NK-92 (cell line): ENCODE data around the gene SLC5A4.

ENCODE experiments used
- DNase-seq: peaks from one replicate; lab custom pipeline; 2025; ENCODE audit not compliant: unreplicated experiment; lab: John Stamatoyannopoulos, UW

SLC5A4 gene

DNA sequence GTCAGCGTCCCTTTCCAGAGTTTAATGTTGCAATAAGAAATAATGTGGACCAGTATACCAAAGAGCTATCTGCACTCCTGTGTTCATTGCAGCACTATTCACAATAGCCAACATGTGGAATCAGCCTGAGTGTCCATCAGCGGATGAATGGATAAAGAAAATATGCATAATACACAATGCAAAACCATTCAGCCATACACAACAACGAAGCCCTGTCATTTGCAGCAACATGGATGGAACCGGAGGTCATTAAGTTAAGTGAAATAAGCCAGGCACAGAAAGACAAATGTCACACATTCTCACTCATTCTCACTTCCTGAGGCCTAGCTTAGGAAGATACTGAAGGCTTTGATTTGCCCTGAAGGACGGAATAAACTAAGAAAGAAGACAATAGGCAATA lies 22.1 kb downstream of the SLC5A4 start:
- no peak for DNase-seq

DNA sequence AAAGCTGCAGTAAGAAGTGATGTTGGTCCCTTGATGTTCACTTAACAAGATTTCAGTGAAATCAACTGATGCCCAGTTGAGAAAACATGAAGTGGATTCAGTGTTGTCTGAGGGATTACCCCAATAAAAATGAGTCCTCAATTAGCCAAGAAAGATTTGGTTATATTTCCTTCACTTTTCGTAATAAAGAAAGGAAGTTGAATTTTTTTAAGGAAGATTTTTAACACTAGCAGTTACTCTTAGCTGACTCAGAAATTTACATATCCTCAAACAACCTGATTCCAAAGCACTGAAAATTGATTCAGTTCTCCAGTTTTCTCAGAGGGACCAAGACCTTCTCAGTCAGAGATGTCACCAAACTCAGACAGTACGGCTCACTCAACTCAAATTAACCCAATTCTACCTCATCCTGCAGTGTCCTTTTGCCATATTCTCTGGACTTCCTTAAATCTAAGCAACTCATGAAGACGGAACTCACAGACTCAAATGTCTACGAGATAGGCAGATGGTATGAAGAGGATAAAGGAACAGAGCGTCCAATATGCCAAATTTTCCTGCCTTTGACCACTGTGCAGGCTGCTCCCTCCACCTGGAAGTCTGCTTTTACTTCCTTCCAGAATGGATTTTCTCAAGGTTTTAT lies 22.8 kb downstream of the SLC5A4 start:
- no peak for DNase-seq

DNA sequence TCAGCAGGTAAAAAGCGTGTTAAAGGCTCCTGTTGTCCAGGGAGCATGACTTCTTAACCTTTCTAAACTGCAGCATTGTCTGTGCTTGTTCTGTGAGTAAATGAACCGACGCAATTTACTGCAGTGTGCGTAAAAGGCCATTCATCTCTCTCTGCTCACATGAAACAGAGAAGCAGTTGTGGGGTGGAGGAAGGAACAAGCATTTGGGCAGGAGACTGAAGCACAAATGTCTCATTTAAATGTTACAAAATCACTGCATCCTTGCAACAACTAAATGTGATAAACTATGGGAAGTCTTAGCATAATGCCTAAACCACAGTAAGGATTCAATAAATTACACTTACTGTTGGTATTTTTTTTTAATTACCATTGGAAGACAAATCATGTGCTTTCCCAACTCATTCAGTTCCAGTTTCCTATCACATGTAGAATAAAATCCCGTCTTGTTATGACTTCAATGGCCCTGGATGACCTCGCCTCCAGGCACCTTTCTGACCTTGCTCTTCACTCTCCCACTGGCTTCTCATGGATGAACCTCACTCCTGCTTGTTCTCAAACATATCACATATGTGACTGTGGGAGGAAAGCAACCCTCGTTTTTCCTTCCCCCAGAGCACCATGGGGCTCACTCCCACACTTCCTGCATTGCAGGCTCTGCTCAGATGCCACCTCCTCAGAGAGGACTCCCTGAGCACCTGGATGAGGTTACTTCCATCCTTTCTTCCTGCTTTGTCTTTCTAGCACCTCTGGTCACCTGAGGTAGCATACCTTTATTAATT lies 28.6 kb downstream of the SLC5A4 start:
- no peak for DNase-seq

DNA sequence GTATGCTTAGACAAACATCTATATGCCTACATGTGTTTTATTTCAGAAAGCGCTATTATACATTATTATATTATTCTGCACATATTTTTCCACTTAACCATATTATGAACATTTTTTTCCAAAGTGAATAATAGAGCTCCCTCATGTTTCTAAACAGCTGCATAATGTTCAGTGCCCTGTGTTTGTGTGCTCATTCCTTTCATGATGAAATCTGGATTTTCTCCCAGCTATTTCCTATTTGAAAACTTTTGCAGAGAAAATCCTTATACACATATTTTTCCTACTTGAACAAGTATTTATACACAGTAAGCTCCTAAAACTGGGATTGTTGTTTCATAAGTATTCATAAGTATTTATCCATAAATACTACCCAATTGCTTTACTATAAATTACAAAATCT lies 32.2 kb downstream of the SLC5A4 start:
- DNase-seq = no peak

DNA sequence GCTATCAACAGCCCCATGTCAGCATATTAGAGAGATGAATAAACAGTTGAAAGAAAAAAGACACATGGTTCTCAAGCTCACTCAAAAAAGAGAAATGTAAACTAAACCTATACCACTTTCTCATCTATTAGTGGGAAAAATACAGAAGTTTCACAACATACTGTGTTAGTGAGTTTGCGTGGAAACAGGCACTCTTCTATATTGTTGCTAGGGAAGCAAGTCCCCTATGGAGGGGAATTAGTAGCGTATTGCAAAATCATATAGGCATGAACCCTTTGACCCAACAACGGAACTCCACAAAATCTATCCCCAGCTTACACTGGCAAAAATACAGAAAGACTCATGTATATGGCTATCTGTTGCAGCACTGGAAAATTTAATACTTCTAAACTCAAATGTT lies 36.1 kb downstream of the SLC5A4 start:
- DNase-seq = no peak

DNA sequence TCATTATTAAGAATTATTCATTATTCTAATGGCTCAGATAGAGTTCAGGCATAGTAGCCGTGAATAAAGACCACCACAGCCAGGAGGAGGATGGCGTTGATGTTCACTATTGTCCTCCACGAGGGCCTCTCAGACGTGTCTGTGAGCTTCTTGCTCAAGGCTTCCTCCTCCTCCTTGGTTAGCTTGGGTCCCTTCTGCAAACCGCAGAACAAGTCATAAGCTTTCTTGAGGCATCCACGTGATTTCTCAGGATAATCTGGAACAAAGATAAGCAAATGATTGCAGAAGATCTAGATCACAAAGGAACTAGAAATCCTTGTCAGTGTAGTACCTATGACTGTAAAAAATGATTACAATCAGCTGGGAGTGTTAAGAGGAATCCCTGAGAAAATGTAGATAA lies 36.7 kb downstream of the SLC5A4 start:
- DNase-seq = no peak

DNA sequence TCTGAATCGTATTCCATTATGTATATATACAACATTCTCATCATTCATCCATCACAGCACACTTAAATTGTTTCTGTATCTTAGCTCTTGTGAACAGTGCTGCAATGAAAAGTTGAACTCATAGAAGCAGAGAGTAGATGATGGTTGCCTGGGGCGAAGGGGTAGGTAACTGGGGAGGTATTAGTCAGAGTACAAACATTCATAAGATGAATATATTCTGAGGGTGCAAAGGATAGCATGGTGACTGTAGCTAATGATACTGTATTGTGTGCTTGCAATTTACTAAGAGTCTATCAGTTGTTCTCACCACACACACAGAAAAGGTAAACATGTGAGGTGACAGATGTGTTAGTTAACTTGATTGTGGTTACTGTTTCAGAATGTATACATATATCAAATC lies 37.7 kb downstream of the SLC5A4 start:
- DNase-seq = no peak

DNA sequence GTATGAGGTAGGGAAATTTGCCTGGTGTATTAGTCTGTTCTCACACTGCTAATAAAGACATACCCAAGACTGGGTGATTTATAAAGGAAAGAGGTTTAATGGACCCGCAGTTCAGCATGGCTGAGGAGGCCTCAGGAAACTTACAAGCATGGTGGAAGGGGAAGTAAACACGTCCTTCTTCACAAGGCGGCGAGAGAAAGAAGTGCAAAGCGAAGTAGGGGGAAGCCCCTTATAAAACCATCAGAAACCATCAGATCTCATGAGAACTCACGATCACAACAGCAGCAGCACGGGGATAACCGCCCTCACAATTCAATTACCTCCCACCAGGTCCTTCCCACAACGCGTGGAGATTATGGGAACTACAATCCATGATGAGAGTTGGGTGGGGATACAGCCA lies 38.2 kb downstream of the SLC5A4 start:
- DNase-seq = no peak

DNA sequence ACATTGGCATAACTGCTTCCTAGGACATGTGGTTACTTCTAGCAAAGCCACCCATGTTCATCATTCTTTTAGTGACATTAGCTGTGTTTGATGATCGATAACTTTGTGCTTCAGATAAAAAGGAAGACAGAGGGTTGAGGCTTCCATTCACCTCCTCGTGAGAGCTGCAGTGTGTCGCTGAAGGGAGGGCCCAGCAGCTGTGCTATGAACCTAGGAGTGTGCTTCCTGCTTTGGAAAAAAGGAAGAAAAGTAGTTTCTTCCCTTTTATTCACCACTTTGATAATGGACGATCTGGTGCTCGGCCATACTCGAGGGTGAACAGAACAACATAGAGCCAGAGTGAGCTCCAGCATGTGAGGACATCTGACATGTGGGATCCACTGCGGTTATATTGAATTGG lies 44.1 kb downstream of the SLC5A4 start:
- DNase-seq = no peak

DNA sequence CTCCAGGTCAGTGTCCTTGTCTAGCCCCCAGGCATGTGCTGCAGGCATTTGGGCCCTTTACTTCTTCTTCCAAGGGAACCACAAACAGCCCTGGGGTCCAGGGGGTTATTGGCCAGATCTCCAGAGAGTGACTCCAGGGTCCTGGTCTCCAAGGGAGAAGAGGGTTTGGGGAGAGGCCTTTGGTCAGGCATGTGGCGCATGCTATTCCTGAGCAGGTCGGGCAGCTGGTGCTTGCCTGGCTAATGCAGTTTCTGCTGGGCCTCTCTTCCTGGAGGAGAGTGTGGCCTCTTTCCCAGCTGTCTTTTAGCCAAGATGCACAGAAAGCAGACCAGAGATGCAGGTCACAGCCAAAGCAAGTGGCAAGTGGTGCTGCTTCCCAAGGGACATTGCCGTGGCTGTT lies 46.5 kb downstream of the SLC5A4 start:
- DNase-seq = no peak

DNA sequence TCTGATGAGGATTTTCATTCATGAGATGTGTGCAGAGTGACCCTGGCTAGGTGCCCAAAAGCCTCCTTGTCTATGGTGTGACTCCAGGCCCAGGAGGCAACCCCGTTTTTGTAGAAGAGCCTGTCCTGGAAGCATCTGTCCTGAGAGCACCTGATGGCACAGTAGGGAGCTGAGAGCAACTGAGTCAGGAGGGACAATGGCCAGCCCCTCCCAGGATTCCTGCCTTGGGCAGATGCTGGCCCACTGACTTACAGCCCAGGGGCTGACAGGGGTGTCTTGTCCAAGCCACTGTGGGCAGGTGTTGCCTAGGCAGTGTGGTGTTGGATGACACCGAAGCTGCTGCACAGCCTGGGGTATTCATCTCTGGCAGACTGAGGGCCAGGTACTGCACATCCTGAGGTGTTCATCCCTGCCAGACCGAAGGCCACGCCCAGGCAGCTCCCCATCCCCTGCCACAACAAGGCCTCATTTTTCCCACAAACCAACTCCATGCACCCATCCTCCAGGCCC lies 47.1 kb downstream of the SLC5A4 start:
- DNase-seq = no peak

DNA sequence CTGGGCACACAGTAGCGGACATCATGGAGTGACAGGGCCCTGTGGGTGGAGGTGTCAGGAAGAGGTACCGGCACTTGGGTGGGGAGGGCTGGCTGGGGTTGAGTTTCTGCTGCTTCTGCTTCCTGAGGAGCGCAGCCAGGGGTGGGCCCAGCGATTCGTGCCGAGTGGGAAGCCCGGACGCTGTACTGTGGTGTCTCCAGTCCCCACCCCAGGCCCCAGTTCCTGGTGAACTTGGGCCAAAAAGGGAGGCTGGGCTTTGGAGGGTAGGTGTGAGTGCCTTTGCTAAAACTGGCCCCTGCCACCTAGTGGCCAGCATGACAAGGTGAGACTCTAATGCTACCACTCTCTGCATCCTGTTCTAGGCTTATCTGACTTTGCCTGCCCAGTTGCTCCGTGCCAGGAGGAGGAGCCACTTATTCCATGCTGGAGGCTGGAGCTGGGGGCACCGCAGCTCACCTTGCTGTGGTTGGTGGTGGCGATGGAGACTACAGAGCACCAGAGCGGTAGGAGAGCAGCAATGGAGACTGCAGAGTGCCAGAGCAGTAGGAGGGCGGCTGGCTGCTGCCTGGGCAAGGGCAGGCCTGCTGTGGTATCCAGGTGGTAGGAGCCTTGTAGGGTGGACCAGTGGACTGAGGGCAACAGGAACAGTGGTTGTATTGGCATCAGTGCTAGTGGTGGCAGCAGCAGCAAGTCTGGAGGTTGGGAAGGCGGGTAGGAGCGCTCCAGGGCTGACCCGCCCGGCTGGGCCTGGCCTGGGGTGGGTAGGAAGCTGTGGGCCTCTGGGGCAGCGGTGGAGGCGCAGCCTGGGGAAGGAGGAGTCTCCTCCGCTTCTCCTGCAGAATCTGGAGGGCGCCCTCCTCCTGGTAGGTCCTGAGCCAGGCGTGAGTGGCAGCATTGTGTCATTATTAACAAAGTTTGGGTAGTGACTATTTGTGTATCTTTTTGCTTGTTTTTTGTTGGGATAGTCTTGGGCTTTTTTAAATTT lies 48.1 kb downstream of the SLC5A4 start:
- no peak for DNase-seq

DNA sequence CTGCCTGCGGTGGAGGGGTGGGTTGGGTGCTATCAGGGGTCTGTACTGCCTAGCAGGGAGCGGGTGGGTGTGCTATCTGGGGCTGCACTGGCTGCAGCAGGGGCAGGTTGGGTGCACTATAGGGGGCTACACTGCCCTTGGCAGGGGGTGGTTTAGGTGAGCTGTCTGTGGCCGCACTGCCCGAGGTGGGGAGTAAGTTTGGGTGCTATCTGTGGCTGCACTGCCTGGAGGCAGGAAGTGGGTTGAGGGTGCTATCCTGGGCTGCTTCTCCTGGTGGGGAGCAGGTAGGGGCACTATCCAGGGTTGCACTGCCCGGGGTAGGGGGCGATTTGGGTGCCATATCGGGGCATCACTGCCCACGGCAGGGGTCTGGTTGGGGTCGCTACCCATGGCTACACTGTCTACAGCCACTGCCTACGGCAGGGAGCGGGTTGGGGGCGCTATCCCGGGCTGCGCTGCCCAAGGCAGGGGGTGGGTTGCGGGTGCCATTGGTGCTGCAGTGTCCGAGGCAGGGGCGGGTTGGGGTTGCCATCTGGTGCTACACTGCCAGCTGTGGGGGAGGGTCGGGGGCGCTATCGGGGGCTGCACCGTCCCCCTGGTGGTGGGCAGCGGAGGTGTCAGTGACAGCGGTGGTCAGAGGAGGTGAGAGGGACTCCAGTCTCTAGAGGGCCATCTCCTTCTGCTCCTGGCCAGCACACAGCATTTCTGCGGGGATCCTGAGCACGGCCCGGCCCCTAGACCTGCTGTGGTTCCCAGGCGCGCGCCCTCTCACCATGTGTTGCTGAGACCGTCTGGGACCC lies 49.0 kb downstream of the SLC5A4 start:
- no peak for DNase-seq

DNA sequence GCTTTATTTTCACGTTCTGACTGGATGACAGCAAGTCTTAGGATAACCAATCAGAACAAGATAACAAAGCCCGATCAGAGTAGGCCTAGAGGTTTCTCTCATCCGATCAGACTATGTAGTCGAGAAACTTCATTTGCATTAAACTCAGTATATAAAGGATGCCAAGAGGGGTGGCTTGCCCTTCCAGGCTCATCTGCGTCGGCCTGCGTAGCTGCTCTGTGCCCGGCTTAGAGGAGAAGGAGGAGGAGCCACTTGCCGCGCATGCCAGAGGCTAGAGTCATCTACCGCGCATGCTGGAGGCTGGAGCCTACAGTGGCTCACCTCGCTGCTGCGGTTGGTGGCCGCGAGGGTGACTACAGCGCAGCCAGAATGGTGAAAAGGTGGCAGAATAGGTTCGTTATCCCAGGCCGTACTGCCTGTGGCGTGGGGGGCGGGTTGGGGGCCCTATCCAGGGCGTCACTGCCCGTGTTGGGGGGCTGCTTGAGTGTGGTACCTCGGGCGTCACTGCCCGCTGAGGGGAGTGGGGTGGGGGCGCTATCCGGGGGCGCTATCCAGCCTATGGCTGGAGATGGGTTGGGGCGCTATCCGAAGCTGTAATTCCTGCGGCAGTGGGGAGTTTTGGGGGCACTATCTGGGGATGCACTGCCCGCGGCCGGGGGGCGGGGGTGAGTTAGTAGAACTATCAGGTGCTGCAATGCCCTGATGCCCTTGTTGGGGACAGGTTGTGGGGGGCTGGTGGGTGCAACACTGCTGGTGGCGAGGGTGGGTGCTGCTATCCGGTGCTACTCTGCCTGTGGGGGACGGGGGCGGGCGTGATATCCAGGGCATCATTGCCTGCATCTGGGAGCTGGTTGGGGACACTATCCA lies 50.1 kb downstream of the SLC5A4 start, which contains the start of gene RFPL2:
Gene RFPL2 (minus strand): TSS at position 218 of the 867 bp plus-strand sequence. CDS start 2,622 bp downstream, outside the sequence.
- DNase-seq = no peak

DNA sequence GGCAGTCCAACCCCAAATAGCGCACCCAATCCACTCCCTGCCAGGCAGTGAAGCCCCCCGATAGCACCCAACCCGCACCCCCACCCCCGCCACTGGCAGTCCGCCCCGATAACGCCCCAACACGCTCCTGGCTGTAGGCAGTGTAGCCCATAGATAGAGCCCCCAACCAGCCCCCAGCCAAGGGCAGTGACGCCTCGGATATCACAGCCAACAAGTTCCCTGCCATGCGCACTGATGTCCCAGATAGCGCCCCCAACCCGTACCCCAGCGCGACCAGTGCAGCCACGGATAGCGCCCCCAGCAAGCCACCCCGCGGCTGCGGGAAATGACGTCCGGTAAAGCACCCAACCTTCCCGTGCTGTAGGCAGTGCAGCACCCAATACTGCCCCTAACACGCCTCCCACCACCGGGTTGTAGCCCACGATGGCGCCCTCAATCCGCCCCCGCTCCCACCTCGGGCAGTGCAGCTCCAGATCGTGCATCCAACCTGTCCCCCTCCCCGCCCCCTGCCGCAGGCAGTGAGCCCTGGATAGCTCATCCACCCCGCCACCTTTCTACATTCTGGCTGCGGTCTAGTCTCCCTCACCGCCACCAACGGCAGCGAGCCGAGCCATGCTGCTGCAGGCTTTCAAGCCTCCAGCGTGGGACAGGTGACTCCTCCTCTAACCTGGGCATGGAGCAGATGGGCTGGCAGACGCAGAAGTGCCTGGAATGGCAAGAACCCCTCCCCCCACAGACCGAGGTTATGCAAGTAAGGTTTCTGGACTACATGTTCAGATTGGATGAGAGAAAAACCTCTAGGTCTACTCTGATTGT lies 50.9 kb downstream of the SLC5A4 start:
- no peak for DNase-seq

DNA sequence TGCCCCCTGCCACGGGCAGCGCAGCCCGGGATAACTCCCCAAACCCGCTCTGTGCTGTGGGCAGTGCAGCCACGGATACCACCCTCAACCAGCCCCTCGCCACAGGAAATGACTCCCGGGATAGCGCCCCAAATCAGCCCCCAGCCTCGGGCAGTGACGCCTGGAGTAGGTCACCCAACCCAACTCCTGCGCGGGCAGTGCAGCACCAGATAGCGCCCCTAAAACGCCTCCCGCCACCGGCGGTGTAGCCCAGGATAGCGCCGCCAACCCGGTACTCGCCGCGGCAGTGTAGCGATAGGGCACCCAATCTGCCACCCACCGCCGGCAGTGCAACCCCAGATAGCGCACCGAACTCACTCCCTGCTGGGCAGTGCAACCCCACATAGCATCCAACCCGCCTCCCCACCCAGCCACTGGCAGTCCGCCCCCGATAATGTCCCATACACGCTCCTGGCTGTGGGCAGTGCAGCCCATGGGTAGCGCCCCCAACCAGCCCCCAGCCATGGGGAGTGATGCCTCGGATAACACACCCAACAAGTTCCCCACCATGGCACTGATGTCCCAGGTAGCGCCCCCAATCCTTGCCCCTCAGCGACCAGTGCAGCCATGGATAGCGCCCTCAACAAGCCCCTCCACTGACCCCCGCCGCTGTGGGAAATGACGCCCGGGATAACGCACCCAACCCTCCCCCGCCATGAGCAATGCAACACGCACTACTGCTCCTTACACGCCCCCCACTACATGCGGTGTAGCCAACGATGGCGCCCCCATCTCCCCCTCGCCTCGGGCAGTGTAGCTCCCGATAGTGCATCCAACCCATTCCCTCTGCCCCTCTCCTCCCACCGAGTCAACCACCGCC lies 51.7 kb downstream of the SLC5A4 start:
- DNase-seq = no peak

DNA sequence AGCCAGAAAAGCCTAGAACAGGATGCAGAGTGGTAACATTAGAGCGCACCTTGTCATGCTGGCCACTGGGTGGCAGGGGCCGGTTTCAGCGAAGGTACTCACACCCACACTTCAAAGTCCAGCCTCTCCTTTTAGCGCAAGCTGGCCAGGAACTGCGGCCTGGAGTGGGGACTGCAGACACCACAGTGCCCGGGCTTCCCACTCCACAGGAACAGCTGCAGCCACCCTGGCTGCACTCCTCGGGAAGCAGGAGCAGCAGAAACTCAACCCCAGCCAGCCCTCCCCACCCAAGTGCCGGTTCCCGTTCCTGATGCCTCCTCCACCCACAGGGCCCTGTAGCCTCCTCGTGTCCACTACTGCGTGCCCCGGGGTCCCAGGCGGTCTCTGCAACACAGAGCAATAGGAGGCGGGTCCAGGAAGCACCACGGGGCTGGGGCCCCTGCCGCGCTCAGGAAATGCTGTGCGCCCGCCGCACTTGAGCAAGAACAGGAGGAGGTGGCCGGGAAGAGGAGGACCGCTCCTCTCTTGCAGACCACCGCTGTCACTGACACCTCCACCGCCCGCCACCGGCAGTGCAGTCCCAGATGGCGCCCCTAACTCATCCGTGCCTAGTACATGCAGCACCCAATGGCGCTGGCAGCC lies 52.5 kb downstream of the SLC5A4 start:
- no peak for DNase-seq
